ENCODE measurements around the gene WDR72. TPM values are rescaled to one million over a fixed set of nuclear protein-coding genes. Genes with fewer than 3 reads are reported as not detected.

Gene WDR72
- total and polyA plus RNA-seq, 2 of the 4 experiments (the other 2 are of a cell fraction) = not detected

- no peak overlapping the region for H3K4ac ChIP-seq (ENCODE audit: low read depth, low read length)
- no peak overlapping the region for H2BK120ac ChIP-seq (ENCODE audit: low read depth, low read length)
- H4K8ac ChIP-seq (ENCODE audit: low read depth in 2 of 2, low read length in 2 of 2) = no peak overlapping the region
- DNase-seq = no peak
- H3K4me3 ChIP-seq (ENCODE audit: insufficient read depth, low read depth, low read length) = no peak overlapping the region
- H3K23ac ChIP-seq (ENCODE audit: low read depth, low read length) = no peak overlapping the region
- H3K9ac ChIP-seq (ENCODE audit: low read depth, low read length) = no peak overlapping the region
- H4K5ac ChIP-seq (ENCODE audit: low read depth, low read length) = no peak overlapping the region
- no peak overlapping the region for H2BK5ac ChIP-seq (ENCODE audit: low read depth, low read length, poor library complexity, severe bottlenecking)
- H3K79me1 ChIP-seq (ENCODE audit: low read depth in 1 of 2, low read length in 2 of 2) = no peaks in the 10 kb centered on the region
- no peak overlapping the region for H2AK5ac ChIP-seq (ENCODE audit: low read depth, low read length)
- intact Hi-C loops (cut with micrococcal nuclease) (no loop called here), in situ Hi-C loops (cut with MboI; ENCODE audit: low sequenced_read_pairs) (no loop called here), dilution Hi-C loops (cut with HindIII; ENCODE audit: low sequenced_read_pairs, unreplicated experiment) (no loop called here)
- H3K18ac ChIP-seq (ENCODE audit: low read depth, low read length) = no peak overlapping the region
- H2AFZ ChIP-seq (replicated peaks; ENCODE audit: low read length, poor library complexity) = no peak overlapping the region
- no peak overlapping the region for H3K56ac ChIP-seq (ENCODE audit: extremely low read depth, insufficient read depth, low read length)
- no peaks in the 10 kb centered on the region for H3K27me3 ChIP-seq (ENCODE audit: control insufficient read depth, insufficient read depth, low read length)
- H4K20me1 ChIP-seq (ENCODE audit: insufficient read depth, low read length) = no peaks in the 10 kb centered on the region
- H2BK15ac ChIP-seq (ENCODE audit: low read depth, low read length) = no peak overlapping the region
- TF ChIP-seq RFX5 (IDR thresholded peaks at IDR 0.05; ENCODE audit: low read depth, low read length) (no peak), MAZ (IDR thresholded peaks at IDR 0.05; ENCODE audit: borderline replicate concordance, low read depth, low read length) (no peak), MAFK (IDR thresholded peaks at IDR 0.05; ENCODE audit: low read depth, low read length) (no peak), SMC3 (IDR thresholded peaks at IDR 0.05; ENCODE audit: low read depth, low read length) (no peak), MXI1 (IDR thresholded peaks at IDR 0.05; ENCODE audit: borderline replicate concordance, low read depth, low read length) (no peak), NFE2L2 (IDR thresholded peaks at IDR 0.05; ENCODE audit: low read depth, low read length) (no peak)
- no peak overlapping the region for H2AK9ac ChIP-seq (replicated peaks; ENCODE audit: low read depth, low read length, poor library complexity)
- POLR2A ChIA-PET (ENCODE audit: unreplicated experiment) = no interaction called here
- ATAC-seq (ENCODE audit: low read depth) = no peak
- H3K4me1 ChIP-seq (ENCODE audit: control insufficient read depth, insufficient read depth, low read length) = no peaks in the 10 kb centered on the region
- CTCF ChIA-PET = no interaction called here
- WGBS, 2 experiments (ENCODE audit: extremely low coverage in 2 of 2, insufficient read length in 1 of 2) = 71% methylated on average over 4 of the region's 7 CpGs; no CpG with 5 or more reads in 1 of the 2 experiments
- BruUV-seq (replicated peaks) = no TSS peak
- H3K14ac ChIP-seq (replicated peaks; ENCODE audit: low read depth, low read length) = no peak overlapping the region
- no peak overlapping the region for H4K91ac ChIP-seq (ENCODE audit: insufficient read depth, low read depth, low read length)
- H3K27ac ChIP-seq (ENCODE audit: insufficient read depth, low read length) = no peak overlapping the region
- no peaks in the 10 kb centered on the region for H3K9me1 ChIP-seq (ENCODE audit: insufficient read depth, low read length)
- H2BK20ac ChIP-seq (ENCODE audit: low read depth, low read length) = no peak overlapping the region
- no peak overlapping the region for H3K4me2 ChIP-seq (ENCODE audit: low read depth, low read length)
- H3K36me3 ChIP-seq (ENCODE audit: control insufficient read depth, insufficient read depth, low read length) = no peaks in the 10 kb centered on the region
- H3K9me3 ChIP-seq (ENCODE audit: control insufficient read depth, insufficient read depth, low read length) = peaks cover 8% of the 10 kb centered on the region
Observed at GRCh38 chr15:53555226-53555625, 204.2 kb downstream of the WDR72 start.

Measured in IMR-90 (cell line).